Activated T-cell treated with anti-CD3 and anti-CD28 coated beads, Interleukin-2, amount 50 U/mL, for 4 hours (primary cell): ENCODE measurements around the gene EPHB1. TPM values are rescaled to one million over a fixed set of nuclear protein-coding genes. Genes with fewer than 3 reads are reported as not detected.

Source experiments
- ATAC-seq, 2 donors: fragments of 200-7000 bp; cut with Tn5 transposase; one replicate each; pipeline ENCODE4 v1.10.0; 2021
- DNase-seq: peaks from one replicate; pipeline ENCODE4 v3.0.0-alpha.2; 2020
- H3K27me3 Mint-ChIP-seq: one replicate; pipeline ENCODE4 v1.8.0; 2021; ENCODE audit warnings: low read depth, mixed read lengths
- H3K36me3 Mint-ChIP-seq: one replicate; pipeline ENCODE4 v1.8.0; 2022; ENCODE audit warnings: mixed read lengths; ENCODE audit not compliant: insufficient read depth
- H3K4me1 Mint-ChIP-seq: one replicate; pipeline ENCODE4 v1.8.0; 2021; ENCODE audit warnings: low read depth, mixed read lengths
- H3K4me3 Mint-ChIP-seq: one replicate; pipeline ENCODE4 v1.8.0; 2021; ENCODE audit warnings: mild to moderate bottlenecking, moderate library complexity, mixed read lengths
- H3K9me3 Mint-ChIP-seq: one replicate; pipeline ENCODE4 v1.8.0; 2021; ENCODE audit warnings: mixed read lengths
- total RNA-seq, 3 donors: library from RNA; stranded (reverse); gene quantifications; one replicate each; pipeline ENCODE4 v1.2.1, GENCODE V29; 2021

The EPHB1 gene
- total RNA-seq, 3 donors from 2014 or later: 0.50 to 0.71 (median 0.68) TPM

- Mint-ChIP-seq H3K27me3 (peaks cover 3% of the 10 kb centered on the region), H3K9me3 (peaks cover 13% of the 10 kb centered on the region), H3K4me1 (no peaks in the 10 kb centered on the region), H3K4me3 (no peak overlapping the region), H3K36me3 (no peaks in the 10 kb centered on the region)
- no peak for ATAC-seq
- DNase-seq: no peak
Measured at GRCh38 chr3:134922101-134922500, 127.0 kb downstream of the EPHB1 start.

GRCh38 chr3:134922866-134923265 lies 127.8 kb downstream of the EPHB1 start:
- ATAC-seq: no peak
- no peaks in the 10 kb centered on the region for H3K36me3 Mint-ChIP-seq

GRCh38 chr3:134923286-134923685 lies 128.2 kb downstream of the EPHB1 start:
- no peak for ATAC-seq
- Mint-ChIP-seq H3K4me3 (no peak overlapping the region), H3K36me3 (no peaks in the 10 kb centered on the region), H3K27me3 (peaks cover 3% of the 10 kb centered on the region), H3K4me1 (no peaks in the 10 kb centered on the region), H3K9me3 (peaks cover 13% of the 10 kb centered on the region)
- no peak for DNase-seq

More at GRCh38 chr3:134922866-134923265, 127.8 kb downstream of the EPHB1 start:
- Mint-ChIP-seq H3K4me1 (no peaks in the 10 kb centered on the region), H3K4me3 (no peak overlapping the region), H3K27me3 (peaks cover 3% of the 10 kb centered on the region), H3K9me3 (peaks cover 13% of the 10 kb centered on the region)
- DNase-seq: no peak

- Mint-ChIP-seq H3K4me1 (no peaks in the 10 kb centered on the region), H3K4me3 (no peak overlapping the region), H3K9me3 (peaks cover 13% of the 10 kb centered on the region), H3K36me3 (no peaks in the 10 kb centered on the region), H3K27me3 (no peaks in the 10 kb centered on the region)
- DNase-seq (no peak), ATAC-seq (no peak)
Measured at GRCh38 chr3:134927599-134927998, 132.5 kb downstream of the EPHB1 start.

DNA sequence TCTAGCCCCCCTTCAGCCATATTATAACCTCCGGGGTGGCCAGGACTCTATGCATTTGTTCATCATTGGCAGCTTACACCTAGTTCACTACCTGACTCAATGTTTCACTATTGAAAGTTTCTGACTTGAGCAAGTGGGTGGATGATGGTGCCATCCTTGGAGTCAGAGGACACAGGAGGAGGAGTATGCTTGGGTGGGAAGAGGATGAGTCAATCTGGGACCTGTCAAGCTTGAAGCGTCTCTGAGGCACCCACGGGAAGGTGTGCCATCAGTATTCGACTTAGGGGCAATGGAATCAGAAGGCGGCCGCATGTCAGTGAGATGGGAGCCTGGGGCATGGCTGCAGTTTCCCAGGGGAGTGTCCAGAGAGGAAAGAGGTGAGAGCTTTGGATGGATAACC lies 133.3 kb downstream of the EPHB1 start:
- Mint-ChIP-seq H3K36me3 (no peaks in the 10 kb centered on the region), H3K4me3 (no peak overlapping the region), H3K27me3 (no peaks in the 10 kb centered on the region), H3K9me3 (peaks cover 13% of the 10 kb centered on the region), H3K4me1 (no peaks in the 10 kb centered on the region)
- ATAC-seq: no peak
- DNase-seq: no peak

GRCh38 chr3:134928819-134929218 lies 133.8 kb downstream of the EPHB1 start:
- no peaks in the 10 kb centered on the region for H3K36me3 Mint-ChIP-seq
- peaks cover 13% of the 10 kb centered on the region for H3K9me3 Mint-ChIP-seq
- no peak overlapping the region for H3K4me3 Mint-ChIP-seq
- no peak for ATAC-seq
- H3K27me3 Mint-ChIP-seq: no peaks in the 10 kb centered on the region
- DNase-seq: no peak
- no peaks in the 10 kb centered on the region for H3K4me1 Mint-ChIP-seq

- ATAC-seq (peak; percentile 38 to 48), DNase-seq (no peak)
- Mint-ChIP-seq H3K4me1 (no peaks in the 10 kb centered on the region), H3K27me3 (no peaks in the 10 kb centered on the region), H3K36me3 (no peaks in the 10 kb centered on the region), H3K4me3 (no peak overlapping the region), H3K9me3 (peaks cover 2% of the 10 kb centered on the region)
Measured at GRCh38 chr3:134929976-134930375, 134.9 kb downstream of the EPHB1 start.

DNA sequence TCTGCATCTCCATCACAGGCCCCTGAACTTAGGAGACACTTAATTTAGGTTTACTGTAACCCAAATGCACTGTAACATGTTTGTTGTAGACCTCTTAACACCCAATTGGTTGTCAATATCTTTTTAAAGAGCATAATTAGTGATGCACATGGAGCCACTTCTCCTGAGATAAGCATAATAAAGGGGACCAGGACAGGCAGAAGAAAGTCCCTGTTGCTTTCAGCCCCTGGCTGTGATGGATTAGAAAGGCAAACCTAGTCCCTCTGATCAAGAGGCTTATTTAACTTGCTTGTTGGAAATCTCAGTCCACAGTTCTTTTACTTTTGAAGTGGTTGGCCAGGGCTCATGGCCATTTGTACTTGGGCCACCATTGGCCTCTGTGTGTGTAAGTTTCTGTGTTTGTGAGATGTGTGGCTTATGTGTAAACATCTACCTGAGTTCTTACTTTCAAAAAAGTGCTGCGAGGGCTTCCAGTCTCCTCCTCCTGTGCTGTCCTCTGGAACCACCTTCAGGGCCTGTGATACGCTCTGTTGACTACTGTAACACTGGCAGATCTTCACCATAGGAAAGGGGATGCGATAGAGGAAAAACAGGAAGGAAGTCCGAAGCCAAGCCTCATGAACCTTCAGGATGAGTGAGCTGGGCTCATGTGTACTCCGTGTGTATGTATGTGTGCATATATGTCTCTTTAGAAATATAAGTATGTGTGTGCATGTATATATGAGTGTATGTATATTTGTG lies 136.2 kb downstream of the EPHB1 start:
- Mint-ChIP-seq H3K4me1 (no peaks in the 10 kb centered on the region), H3K27me3 (no peaks in the 10 kb centered on the region), H3K9me3 (no peaks in the 10 kb centered on the region), H3K4me3 (no peak overlapping the region), H3K36me3 (no peaks in the 10 kb centered on the region)
- DNase-seq (no peak), ATAC-seq (no peak)

DNA sequence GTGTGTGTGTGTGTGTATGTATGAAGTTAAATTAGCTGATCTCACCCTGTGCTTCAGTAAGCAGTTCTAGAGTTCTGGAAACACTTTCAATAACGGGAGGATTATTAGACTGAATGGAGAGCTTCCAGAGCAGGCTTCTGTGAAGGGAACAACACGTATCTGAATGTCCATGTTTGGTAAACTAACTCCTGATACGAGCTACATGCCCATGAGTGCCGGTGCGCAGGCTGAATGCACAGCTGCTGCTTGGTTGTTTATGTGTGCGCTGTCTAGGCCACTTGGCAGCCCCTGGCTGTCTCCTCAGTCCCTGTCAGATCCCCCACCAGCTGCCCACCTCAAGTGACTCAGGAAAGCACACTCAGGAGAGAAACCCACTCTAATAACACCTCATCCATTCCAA lies 137.0 kb downstream of the EPHB1 start:
- no peaks in the 10 kb centered on the region for H3K9me3 Mint-ChIP-seq
- H3K4me1 Mint-ChIP-seq: no peaks in the 10 kb centered on the region
- H3K27me3 Mint-ChIP-seq: no peaks in the 10 kb centered on the region
- no peaks in the 10 kb centered on the region for H3K36me3 Mint-ChIP-seq
- H3K4me3 Mint-ChIP-seq: no peak overlapping the region
- ATAC-seq: no peak
- DNase-seq: no peak

DNA sequence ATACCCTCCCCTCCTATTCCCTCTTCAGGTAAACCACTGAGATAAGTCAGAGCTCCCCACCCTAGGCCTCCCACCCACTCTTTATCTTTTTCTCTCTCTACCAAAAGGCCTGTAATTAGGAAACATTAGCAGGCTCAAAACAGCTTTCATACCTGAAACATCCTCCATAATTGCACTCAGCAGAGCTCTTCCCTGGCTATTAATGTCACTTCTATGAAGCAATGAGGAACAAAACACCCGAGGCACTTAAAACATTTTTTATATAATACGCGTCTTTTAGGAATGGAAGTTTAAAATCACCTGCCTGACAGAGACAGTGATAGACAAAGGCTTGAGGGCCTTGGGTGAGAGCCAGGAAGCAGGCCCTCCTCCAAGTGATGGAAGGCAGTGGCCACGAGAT lies 138.9 kb downstream of the EPHB1 start:
- ATAC-seq (no peak), DNase-seq (no peak)
- no peaks in the 10 kb centered on the region for H3K27me3 Mint-ChIP-seq
- no peaks in the 10 kb centered on the region for H3K4me1 Mint-ChIP-seq
- no peak overlapping the region for H3K4me3 Mint-ChIP-seq
- H3K9me3 Mint-ChIP-seq: no peaks in the 10 kb centered on the region
- H3K36me3 Mint-ChIP-seq: no peaks in the 10 kb centered on the region

DNA sequence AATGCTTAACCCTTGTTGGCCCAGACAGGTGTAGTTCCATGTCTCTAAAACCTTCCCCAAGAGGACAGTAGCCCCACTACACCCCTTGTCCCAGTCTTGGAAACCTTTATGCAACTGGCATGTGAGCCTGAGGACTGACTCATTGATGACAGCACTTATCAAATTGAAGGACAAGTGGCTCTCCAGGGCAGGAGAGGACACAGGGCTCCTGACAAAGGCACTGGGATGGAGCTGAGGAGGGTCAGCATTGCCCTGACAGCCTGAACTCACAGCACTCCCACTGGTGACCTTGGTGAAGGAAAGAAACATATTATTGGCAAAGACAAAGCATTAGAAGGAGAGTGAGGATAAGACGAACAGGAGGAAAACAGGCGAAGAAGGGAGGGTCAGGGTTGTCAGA lies 139.9 kb downstream of the EPHB1 start:
- DNase-seq: no peak
- Mint-ChIP-seq H3K4me3 (no peak overlapping the region), H3K9me3 (no peaks in the 10 kb centered on the region), H3K36me3 (no peaks in the 10 kb centered on the region), H3K4me1 (no peaks in the 10 kb centered on the region), H3K27me3 (no peaks in the 10 kb centered on the region)
- ATAC-seq: no peak

- Mint-ChIP-seq H3K27me3 (no peaks in the 10 kb centered on the region), H3K4me3 (no peak overlapping the region), H3K4me1 (no peaks in the 10 kb centered on the region), H3K36me3 (no peaks in the 10 kb centered on the region), H3K9me3 (no peaks in the 10 kb centered on the region)
- no peak for ATAC-seq
- no peak for DNase-seq
Measured at GRCh38 chr3:134937256-134938028, 142.4 kb downstream of the EPHB1 start.

DNA sequence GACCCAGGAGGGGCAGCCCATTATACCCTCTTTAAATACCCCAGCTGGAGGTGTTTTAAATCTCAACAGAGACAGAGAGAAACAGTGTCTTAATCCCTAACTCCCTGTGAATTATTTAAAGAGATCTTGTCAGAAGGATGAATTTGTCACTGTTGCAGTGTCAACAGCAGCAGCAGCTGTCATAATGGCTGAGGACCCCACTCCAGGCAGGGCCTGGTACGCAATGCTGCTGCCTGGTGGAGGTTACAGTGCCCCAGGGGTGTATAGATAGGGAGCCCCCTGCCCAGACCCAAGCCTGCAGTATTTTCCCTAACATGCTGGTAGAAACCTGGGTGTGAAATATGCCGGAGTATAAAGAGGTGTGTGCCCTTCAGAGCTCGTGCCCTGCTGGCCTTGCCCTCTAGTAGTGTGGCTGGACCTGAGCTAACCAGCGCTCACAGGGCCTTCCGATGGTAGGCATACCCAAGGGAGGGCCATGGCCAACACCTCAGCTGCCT lies 143.0 kb downstream of the EPHB1 start:
- no peaks in the 10 kb centered on the region for H3K27me3 Mint-ChIP-seq
- no peaks in the 10 kb centered on the region for H3K36me3 Mint-ChIP-seq
- ATAC-seq: no peak
- DNase-seq: no peak
- no peaks in the 10 kb centered on the region for H3K4me1 Mint-ChIP-seq
- no peak overlapping the region for H3K4me3 Mint-ChIP-seq
- H3K9me3 Mint-ChIP-seq: no peaks in the 10 kb centered on the region

GRCh38 chr3:134939978-134940377 lies 144.9 kb downstream of the EPHB1 start:
- ATAC-seq (no peak), DNase-seq (no peak)
- Mint-ChIP-seq H3K4me3 (no peak overlapping the region), H3K4me1 (no peaks in the 10 kb centered on the region), H3K9me3 (no peaks in the 10 kb centered on the region), H3K36me3 (no peaks in the 10 kb centered on the region), H3K27me3 (no peaks in the 10 kb centered on the region)

DNA sequence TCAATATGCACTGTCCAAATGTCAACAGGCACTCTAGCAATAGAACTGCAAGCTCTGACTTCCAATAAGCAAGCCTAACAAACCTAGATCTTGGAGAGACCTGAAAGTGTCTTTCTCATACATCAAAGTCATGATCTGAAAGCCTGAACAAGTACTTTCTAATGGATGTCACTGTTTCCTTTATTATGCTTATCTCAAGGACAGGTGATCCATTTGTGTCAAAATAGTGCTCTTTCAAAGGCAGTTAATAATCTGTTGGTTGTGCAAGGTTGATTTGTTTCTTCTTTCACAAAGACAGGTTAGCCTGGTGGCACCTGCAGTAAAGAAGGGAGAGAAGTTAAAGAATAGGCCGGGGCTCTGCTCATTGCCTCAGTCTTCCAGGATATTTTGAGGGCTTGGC lies 146.8 kb downstream of the EPHB1 start:
- no peaks in the 10 kb centered on the region for H3K4me1 Mint-ChIP-seq
- no peak overlapping the region for H3K4me3 Mint-ChIP-seq
- no peak for ATAC-seq
- no peak for DNase-seq
- no peaks in the 10 kb centered on the region for H3K36me3 Mint-ChIP-seq
- no peaks in the 10 kb centered on the region for H3K27me3 Mint-ChIP-seq
- no peaks in the 10 kb centered on the region for H3K9me3 Mint-ChIP-seq
